NCI-H128 (cell line): Measurements from ENCODE around the gene CXCR6.

ENCODE experiments used
- DNase-seq: peaks from one replicate; lab custom pipeline; 2025; ENCODE audit not compliant: unreplicated experiment; lab: John Stamatoyannopoulos, UW

Gene CXCR6

GRCh38 chr3:45966950-45967640 is 23.8 kb downstream of the CXCR6 start:
- DNase-seq = no peak

GRCh38 chr3:45967724-45968123 is 24.5 kb downstream of the CXCR6 start:
- DNase-seq = no peak

GRCh38 chr3:45968149-45968548 is 24.9 kb downstream of the CXCR6 start:
- no peak for DNase-seq

- DNase-seq = no peak
Observed at GRCh38 chr3:45968706-45969105, 25.4 kb downstream of the CXCR6 start.

GRCh38 chr3:45969116-45969515 is 25.9 kb downstream of the CXCR6 start:
- no peak for DNase-seq

- DNase-seq = no peak
Observed at GRCh38 chr3:45969953-45970352, 26.7 kb downstream of the CXCR6 start.

GRCh38 chr3:45972534-45973402 is 29.5 kb downstream of the CXCR6 start:
- no peak for DNase-seq

- no peak for DNase-seq
Observed at GRCh38 chr3:45974686-45975085, 31.4 kb downstream of the CXCR6 start.

GRCh38 chr3:45975686-45976085 is 32.4 kb downstream of the CXCR6 start:
- DNase-seq = no peak

- DNase-seq = no peak
Observed at GRCh38 chr3:45976191-45977091, 33.2 kb downstream of the CXCR6 start.

- DNase-seq = no peak
Observed at GRCh38 chr3:45978006-45978761, 34.9 kb downstream of the CXCR6 start.

- no peak for DNase-seq
Observed at GRCh38 chr3:45979378-45979777, 36.1 kb downstream of the CXCR6 start.

GRCh38 chr3:45980229-45980813 is 37.1 kb downstream of the CXCR6 start:
- DNase-seq = no peak

- DNase-seq = no peak
Observed at GRCh38 chr3:45980819-45981218, 37.6 kb downstream of the CXCR6 start.

- DNase-seq = no peak
Observed at GRCh38 chr3:45981346-45982074, 38.2 kb downstream of the CXCR6 start.

- DNase-seq = no peak
Observed at GRCh38 chr3:45983770-45984169, 40.5 kb downstream of the CXCR6 start.

- DNase-seq = peak; percentile 9
Observed at GRCh38 chr3:45984331-45985312, 41.4 kb downstream of the CXCR6 start.

- no peak for DNase-seq
Observed at GRCh38 chr3:45985532-45986302, 42.5 kb downstream of the CXCR6 start.
